Mucosa of rectum (tissue), 2 donors: ENCODE data around the gene EFR3B.
"Not testable (repeated sequence)": the region's sequence is repeated elsewhere in the genome, so short reads cannot be mapped to it uniquely, and the experiment has no call there.

Source experiments
- H3K27ac ChIP-seq, 2 donors: one replicate each; pipeline ENCODE4 v1.7.0; 2013; ENCODE audit warnings: inconsistent platforms in 2 of 2, low read depth in 2 of 2, low read length in 2 of 2
- H3K27me3 ChIP-seq, 2 donors: one replicate each; pipeline ENCODE4 v1.7.0; 2013; ENCODE audit warnings: low read length in 2 of 2; ENCODE audit not compliant: control insufficient read depth in 2 of 2, insufficient read depth in 2 of 2
- H3K36me3 ChIP-seq, 2 donors: one replicate each; pipeline ENCODE4 v1.7.0; 2013; ENCODE audit warnings: low read length in 2 of 2; ENCODE audit not compliant: control insufficient read depth in 2 of 2, insufficient read depth in 2 of 2
- H3K4me1 ChIP-seq, 2 donors: one replicate each; pipeline ENCODE4 v1.7.0; 2013; ENCODE audit warnings: low read length in 2 of 2, mild to moderate bottlenecking in 1 of 2; ENCODE audit not compliant: control insufficient read depth in 2 of 2, insufficient read depth in 2 of 2
- H3K4me3 ChIP-seq, 2 donors: one replicate each; pipeline ENCODE4 v1.7.0; 2013; ENCODE audit warnings: low read length in 2 of 2
- H3K9ac ChIP-seq, 2 donors: one replicate each; pipeline ENCODE4 v1.7.0; 2013; ENCODE audit warnings: low read length in 2 of 2, low read depth in 1 of 2, mild to moderate bottlenecking in 1 of 2
- H3K9me3 ChIP-seq, 2 donors: one replicate each; pipeline ENCODE4 v1.7.0; 2013; ENCODE audit warnings: low read length in 2 of 2; ENCODE audit not compliant: control insufficient read depth in 2 of 2
- donor health status: healthy.
- donor health status: Normal muscosa, but diverticular disease.

EFR3B gene

DNA sequence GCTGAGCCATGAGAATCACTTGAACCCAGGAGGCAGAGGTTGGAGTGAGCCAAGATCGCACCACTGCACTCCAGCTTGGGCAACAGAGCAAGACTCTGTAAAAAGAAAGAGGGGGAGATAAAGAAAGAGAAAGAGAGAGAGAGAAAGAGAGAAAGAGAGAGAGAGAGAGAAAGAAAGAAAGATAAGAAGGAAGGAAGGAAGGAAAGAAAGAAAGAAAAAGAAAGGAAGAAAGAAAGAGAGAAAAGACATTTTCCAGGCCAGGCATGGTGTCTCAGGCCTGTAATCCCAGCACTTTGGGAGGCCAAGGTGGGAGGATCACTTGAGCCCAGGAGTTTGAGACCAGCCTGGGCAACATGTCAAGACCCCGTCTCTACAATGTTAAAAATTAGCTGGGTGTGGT is 30.5 kb upstream of the EFR3B start:
- not testable (repeated sequence) for H3K27ac ChIP-seq, H3K4me1 ChIP-seq, H3K4me3 ChIP-seq, H3K9me3 ChIP-seq, H3K36me3 ChIP-seq, H3K27me3 ChIP-seq, H3K9ac ChIP-seq

- no peaks in the 10 kb centered on the region for H3K36me3 ChIP-seq
- no peak overlapping the region for H3K4me3 ChIP-seq
- H3K9ac ChIP-seq, result no peak overlapping the region
- H3K4me1 ChIP-seq, result no peaks in the 10 kb centered on the region
- no peak overlapping the region for H3K27ac ChIP-seq
- H3K9me3 ChIP-seq, result no peaks in the 10 kb centered on the region
- H3K27me3 ChIP-seq, result no peaks in the 10 kb centered on the region
Observed at GRCh38 chr2:25014631-25015030, 27.2 kb upstream of the EFR3B start.

GRCh38 chr2:25018681-25019080 is 23.2 kb upstream of the EFR3B start:
- H3K36me3 ChIP-seq, result no peaks in the 10 kb centered on the region
- no peak overlapping the region for H3K4me3 ChIP-seq
- no peaks in the 10 kb centered on the region for H3K9me3 ChIP-seq
- no peak overlapping the region for H3K27ac ChIP-seq
- H3K27me3 ChIP-seq, result no peaks in the 10 kb centered on the region
- H3K9ac ChIP-seq, result no peak overlapping the region
- no peaks in the 10 kb centered on the region for H3K4me1 ChIP-seq

- H3K9me3 ChIP-seq, result no peaks in the 10 kb centered on the region
- no peaks in the 10 kb centered on the region for H3K27me3 ChIP-seq
- no peak overlapping the region for H3K27ac ChIP-seq
- H3K4me3 ChIP-seq, result no peak overlapping the region
- no peak overlapping the region for H3K9ac ChIP-seq
- no peaks in the 10 kb centered on the region for H3K36me3 ChIP-seq
- H3K4me1 ChIP-seq, result no peaks in the 10 kb centered on the region
Observed at GRCh38 chr2:25021791-25022362, 20.0 kb upstream of the EFR3B start.

DNA sequence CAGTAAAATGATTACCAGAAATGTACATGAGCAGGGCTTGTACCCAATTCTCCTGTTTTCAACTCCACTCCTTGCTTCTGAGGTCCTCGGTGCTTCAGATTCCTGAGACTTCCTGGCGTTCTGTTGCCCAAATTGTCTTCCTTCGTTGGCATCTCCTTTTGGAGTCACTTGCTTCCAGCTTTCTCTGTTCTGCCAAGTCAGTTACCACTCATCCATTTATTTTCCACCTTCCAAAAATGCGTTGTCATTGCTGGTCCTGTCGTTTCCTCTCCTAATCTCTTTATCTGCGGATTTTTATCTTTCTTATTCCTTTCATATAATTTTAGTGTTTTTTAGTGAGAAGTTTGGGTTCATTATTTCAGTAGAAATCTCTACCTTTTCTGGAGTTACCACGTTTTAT is 18.5 kb upstream of the EFR3B start:
- no peaks in the 10 kb centered on the region for H3K9me3 ChIP-seq

GRCh38 chr2:25025229-25026007 is 16.5 kb upstream of the EFR3B start:
- Histone ChIP-seq H3K4me1 (peaks cover 0 to 2% of the 10 kb centered on the region in 2 donors), H3K27ac (no peak overlapping the region), H3K4me3 (no peak overlapping the region), H3K9ac (no peak overlapping the region), H3K9me3 (no peaks in the 10 kb centered on the region), H3K27me3 (no peaks in the 10 kb centered on the region), H3K36me3 (no peaks in the 10 kb centered on the region)

More for the DNA sequence above, 18.5 kb upstream of the EFR3B start:
- Histone ChIP-seq H3K36me3 (no peaks in the 10 kb centered on the region), H3K4me1 (no peaks in the 10 kb centered on the region), H3K27ac (no peak overlapping the region), H3K4me3 (no peak overlapping the region), H3K27me3 (no peaks in the 10 kb centered on the region), H3K9ac (no peak overlapping the region)

DNA sequence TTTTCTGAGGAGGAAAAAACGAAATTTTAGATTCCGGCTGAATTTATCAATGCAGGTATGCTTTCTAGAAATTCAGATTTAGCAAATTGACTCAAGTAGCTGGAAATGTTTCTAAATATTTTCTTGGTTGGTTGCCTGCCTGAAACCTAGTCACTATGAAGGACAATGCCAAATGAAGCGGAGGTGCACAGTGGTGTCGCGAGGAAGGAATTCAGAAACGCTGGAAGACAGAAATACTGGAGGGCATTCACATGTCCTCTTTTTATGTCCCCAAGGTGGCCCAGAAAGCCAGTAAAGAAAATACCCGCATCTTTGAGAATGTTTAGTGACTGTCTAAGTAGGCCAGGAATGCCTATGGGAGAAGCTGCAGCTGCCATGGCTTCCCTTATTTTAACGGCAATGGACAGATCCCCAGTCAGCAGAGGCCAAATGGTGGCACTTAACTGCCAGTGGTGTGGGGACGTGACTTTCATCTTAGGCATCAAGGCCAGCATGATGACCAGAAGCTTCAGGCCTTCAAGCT is 15.8 kb upstream of the EFR3B start:
- no peaks in the 10 kb centered on the region for H3K27me3 ChIP-seq

GRCh38 chr2:25029183-25029554 is 12.7 kb upstream of the EFR3B start:
- no peaks in the 10 kb centered on the region for H3K27me3 ChIP-seq
- H3K36me3 ChIP-seq, result no peaks in the 10 kb centered on the region
- H3K4me3 ChIP-seq, result no peak overlapping the region
- H3K27ac ChIP-seq, result no peak overlapping the region
- H3K4me1 ChIP-seq, result peaks cover 0 to 2% of the 10 kb centered on the region in 2 donors
- H3K9ac ChIP-seq, result no peak overlapping the region
- H3K9me3 ChIP-seq, result no peaks in the 10 kb centered on the region

More for the DNA sequence above, 15.8 kb upstream of the EFR3B start:
- no peak overlapping the region for H3K9ac ChIP-seq
- no peaks in the 10 kb centered on the region for H3K36me3 ChIP-seq
- H3K9me3 ChIP-seq, result no peaks in the 10 kb centered on the region
- H3K4me1 ChIP-seq, result peaks cover 0 to 2% of the 10 kb centered on the region in 2 donors
- H3K4me3 ChIP-seq, result no peak overlapping the region
- no peak overlapping the region for H3K27ac ChIP-seq

DNA sequence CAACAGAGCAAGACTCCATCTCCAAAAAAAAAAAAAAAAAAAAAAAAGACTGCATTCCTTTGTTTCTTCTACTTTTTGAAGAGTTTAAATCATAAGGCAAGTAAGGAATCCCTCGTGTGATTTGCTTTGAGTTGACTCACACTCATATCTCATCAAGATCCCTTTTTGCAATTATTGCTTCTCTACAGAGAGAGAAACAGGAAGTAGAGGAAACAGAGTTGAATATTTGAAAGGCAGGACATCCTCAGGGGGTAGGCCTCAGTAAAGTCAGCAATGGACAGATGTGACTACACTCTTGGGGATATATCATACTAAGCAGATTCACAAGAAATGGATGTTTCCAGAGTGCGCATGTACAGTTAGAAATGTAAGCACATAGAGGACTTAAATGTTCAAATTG is 11.2 kb upstream of the EFR3B start:
- Histone ChIP-seq H3K4me1 (peaks cover 0 to 2% of the 10 kb centered on the region in 2 donors), H3K9ac (no peak overlapping the region), H3K27me3 (no peaks in the 10 kb centered on the region), H3K27ac (no peak overlapping the region), H3K4me3 (no peak overlapping the region), H3K9me3 (no peaks in the 10 kb centered on the region), H3K36me3 (no peaks in the 10 kb centered on the region)

DNA sequence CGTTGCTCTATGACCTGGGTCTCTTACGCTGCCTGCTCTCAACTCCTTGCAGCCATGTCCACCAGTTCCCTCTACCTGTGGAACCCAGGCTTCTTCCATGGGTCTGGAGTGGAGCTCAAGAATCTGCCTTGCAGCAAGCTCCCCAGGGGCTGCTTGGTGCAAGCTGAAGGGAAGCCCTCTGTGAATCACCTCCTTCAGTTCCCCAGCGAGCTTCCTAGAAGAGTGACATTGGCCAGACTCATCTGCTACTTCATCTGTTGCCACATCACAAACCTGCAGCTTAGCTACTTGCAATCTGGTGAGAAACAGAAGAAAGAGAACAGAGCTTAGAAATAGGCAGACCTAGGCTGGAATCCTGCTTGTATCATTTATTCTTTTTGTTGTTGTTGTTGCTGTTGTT is 9.8 kb upstream of the EFR3B start:
- Histone ChIP-seq H3K9me3 (no peaks in the 10 kb centered on the region), H3K27me3 (no peaks in the 10 kb centered on the region), H3K9ac (no peak overlapping the region), H3K27ac (no peak overlapping the region), H3K4me3 (no peak overlapping the region), H3K36me3 (no peaks in the 10 kb centered on the region), H3K4me1 (peaks cover 0 to 2% of the 10 kb centered on the region in 2 donors)
